Skeletal muscle tissue (tissue), 4 donors: ENCODE results near the gene KDM1A. TPM values are rescaled to one million over a fixed set of nuclear protein-coding genes. Genes with fewer than 3 reads are reported as not detected.

Experiments used
- H3K27ac ChIP-seq: one replicate; pipeline ENCODE4 v1.7.0; 2013; ENCODE audit warnings: mild to moderate bottlenecking, low read depth, low read length, inconsistent platforms
- H3K27me3 ChIP-seq, 3 donors: one replicate each; pipeline ENCODE4 v1.7.0; 2013; ENCODE audit warnings: low read length in 3 of 3; ENCODE audit not compliant: control insufficient read depth in 3 of 3, insufficient read depth in 3 of 3
- H3K36me3 ChIP-seq, 3 donors: one replicate each; pipeline ENCODE4 v1.7.0; 2013; ENCODE audit warnings: low read length in 3 of 3; ENCODE audit not compliant: control insufficient read depth in 3 of 3, insufficient read depth in 3 of 3
- H3K4me1 ChIP-seq, 3 donors: one replicate each; pipeline ENCODE4 v1.7.0; 2013; ENCODE audit warnings: low read length in 3 of 3, mild to moderate bottlenecking in 3 of 3; ENCODE audit not compliant: control insufficient read depth in 3 of 3, insufficient read depth in 3 of 3
- H3K4me3 ChIP-seq, 3 donors: one replicate each; pipeline ENCODE4 v1.7.0; 2013; ENCODE audit warnings: low read length in 3 of 3
- H3K9ac ChIP-seq, 3 donors: one replicate each; pipeline ENCODE4 v1.7.0; 2013; ENCODE audit warnings: low read length in 3 of 3, mild to moderate bottlenecking in 3 of 3, moderate library complexity in 2 of 3, low read depth in 1 of 3
- H3K9me3 ChIP-seq, 3 donors: one replicate each; pipeline ENCODE4 v1.7.0; 2013; ENCODE audit warnings: low read length in 3 of 3; ENCODE audit not compliant: control insufficient read depth in 3 of 3
- total RNA-seq: library from RNA; depleted of rRNA; stranded (reverse); fragments of >200 nt; gene quantifications from one replicate; pipeline ENCODE4 v1.2.3, GENCODE V29; 2014
- donor health status: Osteomylitis.

Gene KDM1A
- total RNA-seq, 1 donor from 2014 or later, result 103 TPM

- peak overlapping the region; percentile 1 for H3K27ac ChIP-seq
Observed at GRCh38 chr1:23101101-23101827, 82.0 kb downstream of the KDM1A start.

GRCh38 chr1:23101887-23102286 is 82.6 kb downstream of the KDM1A start:
- H3K4me1 ChIP-seq, result peaks cover 15 to 27% (median 15%) of the 10 kb centered on the region in 3 donors
- peak overlapping the region; percentile 1 for H3K27ac ChIP-seq
- H3K27me3 ChIP-seq, result no peaks in the 10 kb centered on the region
- H3K4me3 ChIP-seq, result no peak overlapping the region
- H3K9ac ChIP-seq, result no peak overlapping the region
- H3K9me3 ChIP-seq, result no peaks in the 10 kb centered on the region
- peaks cover 0 to 3% (median 2%) of the 10 kb centered on the region in 3 donors for H3K36me3 ChIP-seq

More at GRCh38 chr1:23101101-23101827, 82.0 kb downstream of the KDM1A start:
- Histone ChIP-seq H3K9ac (no peak overlapping the region), H3K9me3 (no peaks in the 10 kb centered on the region), H3K4me1 (peaks cover 15 to 27% (median 15%) of the 10 kb centered on the region in 3 donors), H3K4me3 (no peak overlapping the region), H3K27me3 (no peaks in the 10 kb centered on the region), H3K36me3 (no peaks in the 10 kb centered on the region)

DNA sequence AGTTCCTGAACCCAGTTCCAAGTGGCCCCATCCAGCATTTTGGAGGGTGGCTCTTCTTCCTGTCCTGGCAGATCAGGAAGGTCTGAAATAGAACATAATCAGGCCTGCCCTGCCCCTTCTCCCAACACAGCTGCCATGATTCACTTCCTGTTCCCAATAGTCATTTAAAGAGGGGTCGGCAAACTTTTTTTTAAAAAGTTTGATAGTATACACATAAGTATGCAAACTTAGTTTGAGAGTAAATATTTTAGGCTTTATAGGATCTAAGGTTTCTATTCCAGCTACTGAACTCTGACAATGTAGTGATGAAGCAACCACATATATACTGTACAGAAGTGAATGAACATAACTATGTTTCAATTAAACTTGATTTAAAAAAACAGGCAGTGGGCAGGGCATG is 83.0 kb downstream of the KDM1A start:
- no peaks in the 10 kb centered on the region for H3K27me3 ChIP-seq
- no peak overlapping the region for H3K9ac ChIP-seq
- no peaks in the 10 kb centered on the region for H3K9me3 ChIP-seq
- H3K4me1 ChIP-seq, result peaks cover 15 to 27% (median 15%) of the 10 kb centered on the region in 3 donors
- H3K4me3 ChIP-seq, result no peak overlapping the region
- peak overlapping the region; percentile 1 for H3K27ac ChIP-seq
- H3K36me3 ChIP-seq, result peaks cover 0 to 4% (median 2%) of the 10 kb centered on the region in 3 donors

- Histone ChIP-seq H3K27ac (no peak overlapping the region), H3K4me3 (no peak overlapping the region), H3K27me3 (no peaks in the 10 kb centered on the region), H3K9ac (no peak overlapping the region), H3K36me3 (peaks cover 0 to 4% (median 2%) of the 10 kb centered on the region in 3 donors), H3K9me3 (no peaks in the 10 kb centered on the region), H3K4me1 (peaks cover 15 to 27% (median 15%) of the 10 kb centered on the region in 3 donors)
Observed at GRCh38 chr1:23103001-23103889, 84.0 kb downstream of the KDM1A start.

DNA sequence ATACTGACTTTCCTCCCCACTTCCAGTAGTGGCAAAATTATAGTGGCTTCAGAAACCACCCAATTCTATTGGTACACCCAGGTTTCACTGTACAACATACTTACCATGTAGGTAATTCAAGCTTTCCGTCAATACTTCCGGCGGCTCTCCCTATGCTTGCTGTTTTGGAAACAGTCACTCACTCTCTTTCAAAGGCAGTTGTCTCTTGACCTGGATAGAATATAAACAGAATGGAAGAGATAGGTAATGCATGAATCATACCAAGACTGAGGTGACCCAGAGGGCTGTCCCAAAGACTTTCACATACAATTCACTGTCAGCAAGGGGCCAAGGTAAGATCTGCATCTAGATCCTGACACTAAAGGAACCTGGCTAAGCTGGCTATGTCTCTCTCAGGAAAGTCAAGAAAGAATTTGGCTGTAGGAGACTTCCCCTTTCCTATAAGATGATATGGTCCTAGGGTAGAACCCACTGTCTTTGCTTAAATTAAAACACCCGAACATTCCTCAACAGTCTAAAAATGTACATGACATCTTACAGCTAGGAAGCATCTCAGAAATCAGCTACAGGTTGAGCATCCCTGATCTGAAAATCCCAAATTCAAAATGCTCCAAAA is 89.8 kb downstream of the KDM1A start:
- Histone ChIP-seq H3K27me3 (no peaks in the 10 kb centered on the region), H3K9ac (no peak overlapping the region), H3K9me3 (no peaks in the 10 kb centered on the region), H3K27ac (no peak overlapping the region), H3K36me3 (peaks cover 2 to 7% (median 3%) of the 10 kb centered on the region in 3 donors), H3K4me1 (no peaks in the 10 kb centered on the region), H3K4me3 (no peak overlapping the region)

DNA sequence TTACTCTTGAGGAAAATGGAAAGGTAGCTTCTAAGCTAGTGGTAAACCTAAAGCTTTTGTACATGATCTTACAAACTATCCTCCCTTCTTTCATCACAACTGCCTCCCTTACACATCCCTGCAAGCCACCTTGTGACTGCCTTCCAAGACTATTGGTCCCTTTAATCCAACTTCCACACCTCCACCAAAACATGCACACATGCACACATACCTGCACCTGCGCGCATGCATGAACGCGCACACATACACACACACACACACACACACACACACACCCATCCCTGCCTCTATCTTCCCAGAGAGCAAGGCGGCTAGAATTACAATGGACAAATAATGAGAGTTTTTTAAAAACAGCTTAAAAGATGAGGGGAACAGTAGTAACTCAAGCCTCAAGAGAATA is 91.1 kb downstream of the KDM1A start:
- Histone ChIP-seq H3K9ac (no peak overlapping the region), H3K4me3 (no peak overlapping the region), H3K9me3 (no peaks in the 10 kb centered on the region), H3K27ac (no peak overlapping the region), H3K36me3 (peaks cover 2 to 7% (median 3%) of the 10 kb centered on the region in 3 donors), H3K4me1 (no peaks in the 10 kb centered on the region), H3K27me3 (no peaks in the 10 kb centered on the region)

DNA sequence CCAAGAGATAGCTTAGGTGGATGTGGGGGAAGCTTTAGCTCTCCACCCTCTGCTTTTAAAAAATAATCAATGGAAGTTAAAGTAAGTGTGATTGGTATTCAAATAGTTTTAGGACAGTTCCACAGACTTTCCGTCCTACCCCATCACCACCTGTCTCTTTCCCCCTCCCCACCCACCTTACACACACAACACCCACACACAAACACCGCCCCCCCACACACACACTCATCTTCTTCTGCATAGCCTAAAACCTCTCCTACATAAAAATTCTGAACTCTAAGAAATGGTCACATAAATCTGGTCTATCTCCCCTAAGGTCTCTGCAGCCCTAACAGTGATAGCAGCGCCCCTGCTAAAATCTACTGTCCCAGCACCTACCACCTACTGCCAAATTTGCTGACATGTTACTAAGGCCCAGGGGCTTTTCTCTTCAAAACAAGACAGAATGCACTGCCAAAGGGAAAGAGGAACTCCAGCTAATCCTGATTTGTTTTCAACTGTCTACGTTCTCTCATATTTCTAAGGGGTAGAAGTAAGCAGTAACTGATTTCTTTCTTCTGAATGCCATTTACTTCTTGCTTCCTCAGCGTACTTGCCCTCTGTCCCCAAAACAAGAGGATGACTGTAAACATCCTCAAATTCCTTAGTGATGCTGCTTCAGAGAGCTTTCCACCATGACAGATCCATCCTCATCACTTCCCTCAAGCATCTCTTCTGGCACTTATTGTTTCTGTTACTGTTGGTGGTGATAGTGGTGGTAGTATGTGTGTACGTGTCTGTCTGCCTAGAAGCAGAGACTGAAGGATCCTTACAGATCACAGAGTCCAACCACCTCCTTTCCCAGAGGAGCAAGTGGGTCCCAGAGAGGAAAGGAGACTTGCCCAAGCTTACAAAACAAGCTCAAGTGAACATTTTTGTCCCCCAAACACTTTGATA is 92.6 kb downstream of the KDM1A start:
- H3K9me3 ChIP-seq, result no peaks in the 10 kb centered on the region
- H3K9ac ChIP-seq, result no peak overlapping the region
- H3K36me3 ChIP-seq, result peaks cover 0 to 4% (median 3%) of the 10 kb centered on the region in 3 donors
- H3K27me3 ChIP-seq, result no peaks in the 10 kb centered on the region
- no peak overlapping the region for H3K4me3 ChIP-seq
- no peak overlapping the region for H3K27ac ChIP-seq
- H3K4me1 ChIP-seq, result no peaks in the 10 kb centered on the region

- Histone ChIP-seq H3K27me3 (no peaks in the 10 kb centered on the region), H3K27ac (no peak overlapping the region), H3K9me3 (no peaks in the 10 kb centered on the region), H3K4me3 (no peak overlapping the region), H3K9ac (no peak overlapping the region), H3K4me1 (peaks cover 0 to 3% (median 0%) of the 10 kb centered on the region in 3 donors), H3K36me3 (no peaks in the 10 kb centered on the region)
Observed at GRCh38 chr1:23114424-23115079, 95.3 kb downstream of the KDM1A start.
